DOHH2 (cell line): ENCODE data around the gene DSE.

ENCODE experiments used
- EZH2phosphoT487 ChIP-seq: fragments of 200-600 bp; sonication (generic); IDR thresholded peaks from 2 replicates; pipeline ENCODE4 v1.6.1; 2017; ENCODE audit warnings: borderline replicate concordance, mild to moderate bottlenecking, antibody characterized with exemption, low read length, moderate library complexity, mixed read lengths
- TF ChIP-seq, protein P1 (sequence below): fragments of 200-600 bp; sonication (generic); IDR thresholded peaks from one replicate; pipeline ENCODE4 v1.5.1; 2014; ENCODE audit warnings: antibody characterized with exemption, mild to moderate bottlenecking, low read depth, low read length; ENCODE audit not compliant: poor library complexity, severe bottlenecking

DNA sequence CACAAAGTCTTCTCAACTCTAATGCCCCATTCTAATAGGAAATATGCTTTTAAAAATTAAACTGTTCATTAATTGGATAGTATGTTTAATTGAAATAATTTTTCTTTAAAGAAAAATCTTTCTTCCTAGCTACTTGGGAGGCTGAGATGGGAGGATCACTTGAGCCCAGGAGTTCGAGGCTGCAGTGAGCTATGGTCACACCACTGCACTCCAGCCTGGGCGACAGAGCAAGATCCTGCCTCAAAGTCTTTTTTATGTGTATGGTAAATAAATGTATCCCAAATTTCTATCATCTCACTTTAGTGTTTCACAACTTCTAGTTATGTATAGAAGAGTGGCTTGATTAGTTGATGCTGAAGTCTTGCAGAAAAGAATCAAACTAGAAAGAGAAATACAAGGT, 4.5 kb downstream of the DSE start:
- TF ChIP-seq, protein P1, sequence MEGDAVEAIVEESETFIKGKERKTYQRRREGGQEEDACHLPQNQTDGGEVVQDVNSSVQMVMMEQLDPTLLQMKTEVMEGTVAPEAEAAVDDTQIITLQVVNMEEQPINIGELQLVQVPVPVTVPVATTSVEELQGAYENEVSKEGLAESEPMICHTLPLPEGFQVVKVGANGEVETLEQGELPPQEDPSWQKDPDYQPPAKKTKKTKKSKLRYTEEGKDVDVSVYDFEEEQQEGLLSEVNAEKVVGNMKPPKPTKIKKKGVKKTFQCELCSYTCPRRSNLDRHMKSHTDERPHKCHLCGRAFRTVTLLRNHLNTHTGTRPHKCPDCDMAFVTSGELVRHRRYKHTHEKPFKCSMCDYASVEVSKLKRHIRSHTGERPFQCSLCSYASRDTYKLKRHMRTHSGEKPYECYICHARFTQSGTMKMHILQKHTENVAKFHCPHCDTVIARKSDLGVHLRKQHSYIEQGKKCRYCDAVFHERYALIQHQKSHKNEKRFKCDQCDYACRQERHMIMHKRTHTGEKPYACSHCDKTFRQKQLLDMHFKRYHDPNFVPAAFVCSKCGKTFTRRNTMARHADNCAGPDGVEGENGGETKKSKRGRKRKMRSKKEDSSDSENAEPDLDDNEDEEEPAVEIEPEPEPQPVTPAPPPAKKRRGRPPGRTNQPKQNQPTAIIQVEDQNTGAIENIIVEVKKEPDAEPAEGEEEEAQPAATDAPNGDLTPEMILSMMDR: no peak
- no peak for TF ChIP-seq EZH2phosphoT487
